IPS-18a (cell line): ENCODE measurements around the gene MCF2L2.
"Not testable (repeated sequence)": the region's sequence is repeated elsewhere in the genome, so short reads cannot be mapped to it uniquely, and the experiment has no call there.

Source experiments
- H3K27ac ChIP-seq: one replicate; pipeline ENCODE4 v1.5.1; 2013; ENCODE audit warnings: low read length
- H3K27me3 ChIP-seq: one replicate; pipeline ENCODE4 v1.6.1; 2013; ENCODE audit warnings: mild to moderate bottlenecking, low read length; ENCODE audit not compliant: control insufficient read depth, insufficient read depth
- H3K36me3 ChIP-seq: one replicate; pipeline ENCODE4 v1.6.1; 2013; ENCODE audit warnings: low read depth, low read length; ENCODE audit not compliant: control insufficient read depth
- H3K4me1 ChIP-seq: one replicate; pipeline ENCODE4 v1.6.1; 2013; ENCODE audit warnings: low read depth, low read length; ENCODE audit not compliant: control insufficient read depth
- H3K4me3 ChIP-seq: one replicate; pipeline ENCODE4 v1.5.1; 2013; ENCODE audit warnings: low read length
- H3K9ac ChIP-seq: one replicate; pipeline ENCODE4 v1.6.1; 2013; ENCODE audit warnings: mild to moderate bottlenecking, low read length, moderate library complexity
- H3K9me3 ChIP-seq: one replicate; pipeline ENCODE4 v1.6.1; 2013; ENCODE audit warnings: low read depth, low read length; ENCODE audit not compliant: control insufficient read depth

Gene MCF2L2

GRCh38 chr3:183442994-183443393, 14.6 kb upstream of the MCF2L2 start:
- Histone ChIP-seq H3K36me3 (no peaks in the 10 kb centered on the region), H3K27ac (no peak overlapping the region), H3K9ac (no peak overlapping the region), H3K9me3 (peaks cover 3% of the 10 kb centered on the region), H3K4me1 (no peaks in the 10 kb centered on the region), H3K4me3 (no peak overlapping the region), H3K27me3 (no peaks in the 10 kb centered on the region)

GRCh38 chr3:183440521-183440920, 12.1 kb upstream of the MCF2L2 start:
- H3K27me3 ChIP-seq, result peaks cover 14% of the 10 kb centered on the region
- H3K4me1 ChIP-seq, result peaks cover 16% of the 10 kb centered on the region
- H3K9me3 ChIP-seq, H3K36me3 ChIP-seq, H3K27ac ChIP-seq, H3K9ac ChIP-seq, H3K4me3 ChIP-seq: not testable (repeated sequence)

GRCh38 chr3:183439515-183439914, 11.1 kb upstream of the MCF2L2 start:
- Histone ChIP-seq H3K9ac (no peak overlapping the region), H3K9me3 (peaks cover 3% of the 10 kb centered on the region), H3K4me1 (peaks cover 25% of the 10 kb centered on the region), H3K27ac (no peak overlapping the region), H3K27me3 (peaks cover 14% of the 10 kb centered on the region), H3K4me3 (no peak overlapping the region), H3K36me3 (no peaks in the 10 kb centered on the region)

- Histone ChIP-seq H3K9ac (no peak overlapping the region), H3K4me1 (peaks cover 27% of the 10 kb centered on the region), H3K36me3 (no peaks in the 10 kb centered on the region), H3K27me3 (peaks cover 15% of the 10 kb centered on the region), H3K9me3 (no peaks in the 10 kb centered on the region), H3K27ac (no peak overlapping the region), H3K4me3 (no peak overlapping the region)
These were observed 10.3 kb upstream of the MCF2L2 start for GRCh38 chr3:183438735-183439134.

- no peak overlapping the region for H3K9ac ChIP-seq
- H3K36me3 ChIP-seq, result no peaks in the 10 kb centered on the region
These were observed 9.5 kb upstream of the MCF2L2 start for GRCh38 chr3:183437666-183438564.

GRCh38 chr3:183437061-183437460, 8.6 kb upstream of the MCF2L2 start:
- H3K4me1 ChIP-seq, result peaks cover 27% of the 10 kb centered on the region
- no peak overlapping the region for H3K27ac ChIP-seq
- H3K9me3 ChIP-seq, result no peaks in the 10 kb centered on the region
- H3K27me3 ChIP-seq, result peaks cover 26% of the 10 kb centered on the region
- H3K9ac ChIP-seq, result no peak overlapping the region
- H3K4me3 ChIP-seq, result no peak overlapping the region
- H3K36me3 ChIP-seq, result no peaks in the 10 kb centered on the region

More at GRCh38 chr3:183437666-183438564, 9.5 kb upstream of the MCF2L2 start:
- H3K27me3 ChIP-seq, result peaks cover 23% of the 10 kb centered on the region
- no peak overlapping the region for H3K4me3 ChIP-seq
- H3K9me3 ChIP-seq, result no peaks in the 10 kb centered on the region
- peaks cover 27% of the 10 kb centered on the region for H3K4me1 ChIP-seq
- no peak overlapping the region for H3K27ac ChIP-seq

GRCh38 chr3:183435661-183436060, 7.2 kb upstream of the MCF2L2 start:
- no peak overlapping the region for H3K9ac ChIP-seq
- H3K27me3 ChIP-seq, result peaks cover 26% of the 10 kb centered on the region
- no peaks in the 10 kb centered on the region for H3K36me3 ChIP-seq
- no peaks in the 10 kb centered on the region for H3K9me3 ChIP-seq
- peaks cover 27% of the 10 kb centered on the region for H3K4me1 ChIP-seq
- H3K27ac ChIP-seq, result no peak overlapping the region
- peak overlapping the region; percentile 31 for H3K4me3 ChIP-seq

- peak overlapping the region; percentile 43 for H3K4me3 ChIP-seq
- H3K27me3 ChIP-seq, result peaks cover 26% of the 10 kb centered on the region
- H3K4me1 ChIP-seq, result peaks cover 27% of the 10 kb centered on the region
- H3K36me3 ChIP-seq, result no peaks in the 10 kb centered on the region
- no peak overlapping the region for H3K9ac ChIP-seq
- H3K9me3 ChIP-seq, result no peaks in the 10 kb centered on the region
- no peak overlapping the region for H3K27ac ChIP-seq
These were observed 6.6 kb upstream of the MCF2L2 start for GRCh38 chr3:183434992-183435391.

GRCh38 chr3:183434503-183434902, 6.1 kb upstream of the MCF2L2 start:
- Histone ChIP-seq H3K9ac (no peak overlapping the region), H3K36me3 (no peaks in the 10 kb centered on the region), H3K9me3 (no peaks in the 10 kb centered on the region), H3K4me3 (peak overlapping the region; percentile 43), H3K27ac (no peak overlapping the region), H3K4me1 (peaks cover 27% of the 10 kb centered on the region), H3K27me3 (peaks cover 26% of the 10 kb centered on the region)

- H3K9ac ChIP-seq, result no peak overlapping the region
- peaks cover 21% of the 10 kb centered on the region for H3K4me1 ChIP-seq
- H3K4me3 ChIP-seq, result no peak overlapping the region
- H3K36me3 ChIP-seq, result no peaks in the 10 kb centered on the region
- H3K27ac ChIP-seq, result no peak overlapping the region
- peaks cover 36% of the 10 kb centered on the region for H3K27me3 ChIP-seq
- H3K9me3 ChIP-seq, result no peaks in the 10 kb centered on the region
These were observed 2.0 kb upstream of the MCF2L2 start for GRCh38 chr3:183430325-183430957.

GRCh38 chr3:183427876-183428446, 458 bp downstream of the MCF2L2 start:
- no peaks in the 10 kb centered on the region for H3K36me3 ChIP-seq
- peaks cover 27% of the 10 kb centered on the region for H3K27me3 ChIP-seq
- H3K4me1 ChIP-seq, result peaks cover 10% of the 10 kb centered on the region
- H3K4me3 ChIP-seq, result peak overlapping the region; percentile 82
- H3K9me3 ChIP-seq, result no peaks in the 10 kb centered on the region
- H3K9ac ChIP-seq, result peak overlapping the region; percentile 38
- no peak overlapping the region for H3K27ac ChIP-seq
